Cardiac fibroblast (primary cell): ENCODE data around the gene ZNF532.

ENCODE experiments used
- DNase-seq, 2 donors: peaks; one replicate each; pipeline versions ENCODE4 v3.0.0 to v3.0.0-alpha.2; 2010; ENCODE audit warnings: low read depth in 2 of 2
- H3K4me3 ChIP-seq, 2 donors: replicated peaks in 1 of 2; 1 replicate in 1 of 2; 2 replicates in 1 of 2; pipeline ENCODE4 v1.5.1; 2011; ENCODE audit warnings: low read depth in 2 of 2, low read length in 2 of 2, mild to moderate bottlenecking in 2 of 2, moderate library complexity in 1 of 2
- TF ChIP-seq, protein P1 (sequence below): IDR thresholded peaks from one replicate; pipeline ENCODE4 v1.5.1; 2011; ENCODE audit warnings: low read depth, mild to moderate bottlenecking, low read length, inconsistent platforms

The ZNF532 gene

DNA sequence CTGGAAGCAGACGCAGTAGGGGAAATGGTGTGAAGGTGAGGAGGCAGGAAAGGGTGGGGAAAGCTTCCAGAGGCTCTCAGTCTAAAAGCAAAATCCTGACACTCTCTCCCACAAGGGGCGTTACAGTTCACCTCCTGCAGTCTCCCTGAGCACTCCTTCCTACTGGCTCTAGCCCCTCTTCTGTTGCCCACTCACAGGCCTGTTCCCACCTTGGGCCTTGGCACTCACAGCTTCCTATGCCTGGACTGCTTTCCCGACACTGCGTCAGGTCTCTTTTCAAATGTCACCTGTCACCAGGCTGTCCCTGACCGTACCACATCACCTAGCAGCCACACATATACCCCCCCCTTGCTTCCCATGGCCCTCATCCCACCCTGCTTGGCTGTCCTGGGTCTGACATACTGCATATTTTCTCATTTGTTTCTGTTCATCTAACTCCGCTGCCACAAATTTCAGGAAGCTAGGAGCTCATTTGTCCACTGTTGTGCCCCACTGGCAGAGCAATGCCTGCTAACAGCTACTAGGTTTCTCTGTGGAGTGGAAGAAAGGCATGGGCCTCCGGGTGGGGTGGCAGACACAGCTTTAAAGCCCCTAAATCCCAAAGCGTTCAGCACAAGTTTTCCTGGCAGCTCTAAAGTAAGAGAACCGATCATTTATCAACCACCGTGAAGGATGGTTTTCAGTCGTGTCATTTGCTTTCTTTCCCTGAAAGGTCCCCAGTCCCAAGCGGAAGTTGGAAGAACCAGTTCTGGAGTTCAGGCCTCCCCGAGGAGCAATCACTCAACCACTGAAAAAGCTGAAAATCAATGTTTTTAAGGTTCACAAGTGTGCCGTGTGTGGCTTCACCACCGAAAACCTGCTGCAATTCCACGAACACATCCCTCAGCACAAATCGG, 118.8 kb downstream of the ZNF532 start:
- no peak for DNase-seq
- H3K4me3 ChIP-seq: no peak overlapping the region
- TF ChIP-seq, protein P1, sequence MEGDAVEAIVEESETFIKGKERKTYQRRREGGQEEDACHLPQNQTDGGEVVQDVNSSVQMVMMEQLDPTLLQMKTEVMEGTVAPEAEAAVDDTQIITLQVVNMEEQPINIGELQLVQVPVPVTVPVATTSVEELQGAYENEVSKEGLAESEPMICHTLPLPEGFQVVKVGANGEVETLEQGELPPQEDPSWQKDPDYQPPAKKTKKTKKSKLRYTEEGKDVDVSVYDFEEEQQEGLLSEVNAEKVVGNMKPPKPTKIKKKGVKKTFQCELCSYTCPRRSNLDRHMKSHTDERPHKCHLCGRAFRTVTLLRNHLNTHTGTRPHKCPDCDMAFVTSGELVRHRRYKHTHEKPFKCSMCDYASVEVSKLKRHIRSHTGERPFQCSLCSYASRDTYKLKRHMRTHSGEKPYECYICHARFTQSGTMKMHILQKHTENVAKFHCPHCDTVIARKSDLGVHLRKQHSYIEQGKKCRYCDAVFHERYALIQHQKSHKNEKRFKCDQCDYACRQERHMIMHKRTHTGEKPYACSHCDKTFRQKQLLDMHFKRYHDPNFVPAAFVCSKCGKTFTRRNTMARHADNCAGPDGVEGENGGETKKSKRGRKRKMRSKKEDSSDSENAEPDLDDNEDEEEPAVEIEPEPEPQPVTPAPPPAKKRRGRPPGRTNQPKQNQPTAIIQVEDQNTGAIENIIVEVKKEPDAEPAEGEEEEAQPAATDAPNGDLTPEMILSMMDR: no peak

DNA sequence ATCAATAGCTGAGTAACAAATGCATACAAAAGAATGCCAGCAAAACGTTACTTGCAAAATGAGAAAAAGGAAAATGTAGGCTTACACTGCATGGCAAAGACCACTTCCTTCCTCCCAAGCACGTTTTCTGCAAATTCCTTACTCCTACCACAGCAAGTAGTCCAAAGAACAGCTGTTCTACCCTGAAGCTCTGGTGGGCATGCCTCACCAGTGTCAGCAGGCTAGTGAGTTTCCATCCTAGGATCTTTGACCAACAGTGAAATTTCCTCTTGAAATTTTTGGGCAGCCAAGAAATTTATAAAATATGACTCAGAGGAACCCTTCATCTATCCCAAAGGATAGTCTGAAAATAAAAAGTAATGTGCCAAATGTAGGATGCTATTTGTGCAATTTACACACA, 123.9 kb downstream of the ZNF532 start:
- peak in 1 of 2 donors; percentile 32 for DNase-seq
- TF ChIP-seq, protein P1: no peak
- H3K4me3 ChIP-seq: no peak overlapping the region

DNA sequence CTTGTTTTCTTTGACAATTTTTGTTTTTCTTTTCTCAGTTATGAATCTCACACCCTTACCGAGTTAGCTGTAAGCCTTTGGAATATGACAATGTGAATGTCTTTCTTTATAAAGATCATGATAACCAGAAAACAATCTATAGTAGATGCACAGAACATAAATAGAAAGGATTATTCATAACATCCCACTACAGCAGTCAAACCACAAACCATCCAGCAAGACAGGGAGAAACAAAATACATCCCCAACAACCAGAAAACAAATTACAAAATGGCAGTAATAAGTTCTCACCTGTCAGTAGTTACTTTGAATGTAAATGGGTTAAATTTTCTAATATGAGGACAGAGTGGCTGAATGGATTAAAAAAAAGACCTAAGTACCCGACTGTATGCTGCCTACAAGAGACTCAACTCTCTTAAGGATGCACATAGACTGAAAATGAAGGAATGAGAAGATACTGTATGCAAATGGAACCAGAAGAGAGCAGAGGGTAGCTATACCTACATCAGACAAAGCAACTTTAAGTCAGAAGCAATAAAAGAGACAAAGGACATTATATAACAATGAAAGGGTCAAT, 124.6 kb downstream of the ZNF532 start:
- TF ChIP-seq, protein P1: no peak
- no peak for DNase-seq
- no peak overlapping the region for H3K4me3 ChIP-seq

DNA sequence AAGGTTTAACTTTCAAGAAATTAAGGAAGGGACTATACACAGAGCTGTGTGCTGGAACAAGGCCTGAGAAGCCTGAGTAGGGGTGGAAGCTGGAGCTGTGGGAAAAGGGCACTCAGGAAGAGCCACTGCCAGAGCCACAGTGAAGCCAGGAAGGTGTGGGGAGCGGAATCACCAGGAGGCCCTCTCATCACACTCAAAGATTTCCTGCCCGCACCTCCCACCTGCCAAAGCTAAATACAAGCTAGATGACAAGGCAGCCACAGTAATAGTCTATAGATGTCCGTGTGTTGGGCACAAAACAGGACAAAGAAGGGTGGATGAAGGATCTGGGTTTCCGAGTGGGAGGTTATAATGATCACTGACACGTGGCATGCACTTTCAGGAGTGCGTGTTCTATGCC, 126.0 kb downstream of the ZNF532 start:
- no peak overlapping the region for H3K4me3 ChIP-seq
- TF ChIP-seq, protein P1: no peak
- no peak for DNase-seq

DNA sequence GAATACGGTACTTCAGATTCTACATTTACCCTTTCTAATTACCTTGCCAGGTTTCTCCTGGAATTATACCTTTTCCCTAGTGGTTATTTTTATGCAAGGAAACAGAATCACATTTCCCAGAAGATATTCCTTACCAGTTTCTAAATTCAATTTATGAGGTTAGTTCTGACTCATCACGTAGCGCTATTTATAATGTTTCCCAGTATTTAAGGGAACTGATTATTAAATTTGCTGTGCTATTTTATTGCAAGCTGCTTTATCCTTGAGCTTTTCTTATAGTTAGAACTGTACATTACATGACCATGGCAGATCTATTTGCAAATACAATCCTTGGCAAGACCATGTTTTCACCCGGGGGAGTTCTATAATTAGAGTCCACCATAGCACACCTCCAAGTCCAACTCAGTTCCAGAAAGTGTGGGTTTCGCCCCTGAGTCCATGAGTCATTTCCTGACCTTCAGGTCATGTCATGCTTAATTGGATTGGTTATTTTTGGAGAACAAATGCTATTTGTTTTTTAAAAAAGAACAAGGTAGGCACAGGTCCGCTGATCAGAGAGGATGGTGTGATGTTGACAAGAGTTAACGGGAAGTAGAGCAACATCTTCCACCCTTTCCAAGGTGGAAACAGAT, 126.6 kb downstream of the ZNF532 start:
- DNase-seq: peak; percentile 44 to 55
- H3K4me3 ChIP-seq: no peak overlapping the region
- TF ChIP-seq, protein P1: no peak

DNA sequence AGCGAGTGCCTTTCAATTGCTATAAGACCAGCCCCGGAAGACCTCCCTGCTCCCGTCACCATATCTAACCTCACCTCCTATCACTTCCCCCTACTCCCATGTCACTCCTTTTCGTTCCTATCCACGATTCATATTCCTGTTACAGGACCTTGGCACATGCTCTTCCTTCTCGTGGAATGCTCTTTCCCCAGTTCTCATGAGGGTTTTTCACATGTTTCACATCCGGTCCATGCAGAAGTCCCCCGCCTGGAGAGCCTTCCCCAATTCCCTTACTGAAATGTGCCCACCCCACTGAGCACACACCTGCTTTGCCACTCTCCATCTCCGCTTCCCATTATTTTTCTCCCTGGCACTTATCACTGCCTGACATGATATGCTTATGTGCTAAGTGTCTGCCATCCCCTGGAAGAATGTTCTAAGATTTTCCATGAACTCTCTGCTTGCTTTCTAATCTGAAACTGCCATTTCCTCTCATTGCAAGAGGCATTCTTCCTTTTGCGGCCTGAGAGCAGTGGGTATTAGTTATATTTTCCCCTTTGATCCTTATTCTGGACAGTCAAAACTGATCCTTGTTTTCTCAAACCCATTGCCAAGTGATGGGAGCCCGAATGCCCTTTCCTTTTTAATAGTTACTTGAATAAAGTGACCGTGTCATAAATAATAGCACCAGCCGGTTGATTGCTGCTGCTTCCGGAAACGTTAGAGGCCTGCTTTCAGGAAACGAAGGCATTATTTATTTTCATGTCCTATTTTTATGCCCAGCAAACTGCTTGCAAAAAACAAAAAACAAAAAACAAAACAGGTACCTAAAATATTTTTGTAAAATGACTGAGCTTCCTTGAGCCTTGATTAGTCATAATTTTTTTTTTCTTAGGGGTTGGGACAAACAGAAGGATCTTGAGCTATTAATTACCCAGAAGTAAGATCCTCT, 127.9 kb downstream of the ZNF532 start:
- TF ChIP-seq, protein P1: no peak
- no peak overlapping the region for H3K4me3 ChIP-seq

More for the DNA sequence above, 127.9 kb downstream of the ZNF532 start:
- DNase-seq: peak; percentile 27 to 52
